GM19455 (cell line): Measurements from ENCODE around the gene ZNF581.

Source experiments
- ATAC-seq: cut with Tn5 transposase; IDR thresholded peaks from one replicate; pipeline ENCODE4 v1.9.1; 2021; ENCODE audit not compliant: unreplicated experiment

ZNF581 gene

DNA sequence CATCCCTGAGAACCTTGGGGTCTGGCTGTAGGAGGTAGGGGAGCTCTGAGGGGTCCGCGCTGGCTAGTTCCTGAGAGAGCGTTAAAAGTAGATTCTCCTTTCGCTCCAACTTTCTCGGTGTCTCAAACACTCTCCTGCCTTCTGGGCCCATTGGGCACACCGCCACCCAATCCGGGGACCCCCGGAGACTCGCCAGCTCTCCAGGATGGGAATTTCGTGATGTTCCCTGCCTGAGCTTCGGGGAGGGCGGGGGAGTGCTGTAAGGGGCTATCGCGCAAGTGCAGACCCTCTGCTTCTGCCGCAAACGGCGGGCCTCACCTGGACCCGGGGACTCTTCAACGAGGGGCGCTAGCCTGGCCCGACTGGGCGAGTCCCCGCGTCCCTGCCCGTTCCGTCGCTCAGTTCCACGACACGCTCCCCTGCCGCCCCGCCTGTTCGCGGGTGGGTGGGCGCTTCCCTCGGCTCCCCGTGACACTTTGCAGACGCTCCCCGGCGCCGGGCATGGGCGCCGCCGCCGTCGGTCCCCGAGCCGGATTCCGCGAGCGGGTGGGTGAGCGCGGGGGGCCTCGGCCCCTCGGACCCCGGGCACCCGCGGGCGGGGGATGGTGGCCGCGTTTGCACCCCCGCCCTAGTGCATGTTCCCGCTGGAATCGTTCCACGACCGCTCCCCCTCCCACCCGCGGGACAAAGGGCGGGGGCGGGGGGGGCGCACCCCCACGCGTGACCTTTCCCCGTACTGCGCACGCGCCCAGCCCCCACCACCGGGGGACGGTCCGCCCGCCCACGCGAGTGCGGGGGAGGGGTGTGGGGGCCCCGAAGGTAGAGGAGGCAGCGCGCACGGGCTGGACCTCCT lies 4.5 kb downstream of the ZNF581 start, which contains the start of gene CCDC106:
CCDC106 (plus strand) TSS at position 481 of the 853 bp plus-strand sequence. CDS start 835 bp downstream, outside the sequence.
- ATAC-seq: no peak

DNA sequence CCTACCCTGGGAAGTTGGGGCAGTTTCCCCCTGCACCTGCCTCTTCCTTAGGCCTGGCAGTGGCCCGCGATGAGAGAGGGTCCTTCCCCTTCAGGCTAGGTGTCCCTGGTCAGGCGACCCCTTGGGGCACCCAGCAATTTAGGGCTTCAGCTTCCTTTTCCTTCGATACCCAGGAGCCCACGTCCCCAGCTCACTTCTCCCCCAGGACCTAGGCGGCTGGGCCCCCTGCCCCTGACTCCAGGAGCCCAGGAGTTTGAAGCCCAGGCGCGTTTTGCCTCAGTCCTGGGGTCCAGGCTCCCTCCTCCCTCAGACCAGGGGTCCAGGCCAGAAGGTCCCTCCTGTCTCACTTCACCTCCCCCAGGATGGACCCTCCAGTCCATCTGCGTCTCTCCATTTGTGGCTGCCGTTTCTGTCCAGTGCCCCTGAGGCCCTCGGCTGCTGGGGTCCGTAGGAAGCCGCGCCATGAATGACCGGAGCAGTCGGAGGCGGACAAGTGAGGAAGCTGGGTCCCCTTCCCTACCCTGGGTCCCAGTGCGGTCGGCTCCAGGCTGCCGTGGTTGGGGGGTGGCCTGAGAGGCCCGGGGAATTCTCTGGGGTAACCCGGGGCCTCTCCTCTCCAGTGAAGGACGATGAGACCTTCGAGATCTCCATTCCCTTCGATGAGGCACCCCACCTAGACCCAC lies 5.3 kb downstream of the ZNF581 start:
- ATAC-seq: no peak

- ATAC-seq: no peak
Observed at GRCh38 chr19:55649268-55650125, 6.0 kb downstream of the ZNF581 start.

GRCh38 chr19:55650126-55650557 lies 6.7 kb downstream of the ZNF581 start:
- ATAC-seq: no peak

GRCh38 chr19:55650602-55651230 lies 7.3 kb downstream of the ZNF581 start:
- no peak for ATAC-seq

- no peak for ATAC-seq
Observed at GRCh38 chr19:55651236-55651635, 7.8 kb downstream of the ZNF581 start.

- ATAC-seq: no peak
Observed at GRCh38 chr19:55652311-55653128, 9.1 kb downstream of the ZNF581 start.

DNA sequence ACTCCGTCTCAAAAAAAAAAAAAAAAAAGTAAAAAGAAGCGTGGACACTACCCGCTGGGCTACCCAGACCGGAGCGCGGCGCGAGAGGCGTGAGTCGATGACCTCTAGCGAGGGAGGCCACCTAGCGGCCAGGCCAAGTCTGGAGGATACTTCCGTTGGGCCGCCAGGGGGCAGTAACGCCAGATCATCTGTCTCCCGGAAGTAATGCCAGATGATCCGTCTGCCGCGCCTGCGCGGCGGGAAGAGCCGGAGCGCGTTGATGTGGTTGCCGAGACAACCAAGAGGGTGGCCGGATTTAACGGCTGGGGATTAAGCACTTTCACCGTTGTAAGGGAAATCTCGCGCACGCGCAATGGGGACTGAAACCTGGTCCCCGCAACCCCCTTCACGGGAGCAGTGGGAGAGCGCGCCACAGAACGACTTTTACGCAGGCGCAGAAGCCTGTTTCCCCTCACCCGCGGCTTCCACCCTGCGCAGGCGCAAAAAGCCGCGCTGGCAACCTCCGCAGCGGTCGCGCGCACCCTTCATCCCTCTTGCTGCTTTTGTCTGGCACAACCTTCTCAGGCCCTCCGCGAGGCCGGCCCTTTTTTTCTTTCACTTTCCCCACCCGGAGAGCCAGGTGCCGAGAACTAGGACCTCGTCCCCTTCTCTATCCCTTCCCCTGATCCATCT lies 10.3 kb downstream of the ZNF581 start:
- peak; percentile 44 for ATAC-seq

DNA sequence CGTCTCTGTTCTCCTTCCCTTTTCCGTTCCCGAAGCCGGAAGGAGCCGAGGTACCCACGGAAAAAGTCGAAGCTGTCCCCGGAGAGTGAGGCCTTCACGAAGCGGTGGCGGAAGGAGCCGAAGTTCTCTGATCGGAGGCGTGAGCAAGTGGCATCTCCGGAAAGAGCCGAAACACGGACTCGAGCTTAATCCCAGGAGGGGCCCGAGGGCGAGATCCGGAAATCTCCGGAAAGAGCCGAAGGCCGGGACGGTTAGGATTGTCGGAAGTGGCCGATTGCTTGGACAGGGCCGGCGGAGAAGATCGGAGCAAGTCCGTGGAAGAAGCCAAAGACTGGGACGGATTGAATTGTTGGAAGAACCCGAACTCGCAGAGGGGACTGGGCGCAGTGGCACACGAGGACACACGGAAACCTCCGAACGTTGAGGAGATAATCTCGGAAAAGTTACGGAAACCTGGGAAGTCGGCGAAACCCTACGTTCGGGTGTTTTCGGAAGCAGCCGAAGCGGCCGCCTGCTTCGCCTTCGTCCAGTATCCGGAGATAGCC lies 10.9 kb downstream of the ZNF581 start:
- peak; percentile 47 for ATAC-seq

- ATAC-seq: peak; percentile 35
Observed at GRCh38 chr19:55654868-55655647, 11.6 kb downstream of the ZNF581 start, which contains the start of gene U2AF2. TSS of gene U2AF2 (plus strand) at chr19:55655035. CDS start at chr19:55655105, 70 bp downstream.

DNA sequence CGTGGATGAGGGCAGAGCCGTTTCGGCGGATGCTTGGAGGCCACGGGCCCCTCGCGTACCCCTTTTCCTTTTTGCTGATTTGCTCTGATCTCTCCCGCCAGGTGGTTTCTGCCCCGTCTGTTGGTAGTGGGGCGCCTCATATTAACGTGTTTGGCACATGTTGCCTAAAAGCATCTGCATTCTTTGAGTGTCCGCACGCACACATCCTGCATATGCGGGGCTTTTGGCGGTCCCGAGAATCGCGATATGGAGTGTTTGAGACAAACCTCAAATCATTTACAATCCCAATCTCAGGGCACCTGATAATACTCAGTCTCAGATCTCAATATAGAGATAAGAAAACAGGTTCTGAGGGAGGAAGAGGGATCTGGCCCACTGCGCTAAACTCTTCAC lies 12.2 kb downstream of the ZNF581 start:
- ATAC-seq: no peak

GRCh38 chr19:55656552-55656951 lies 13.1 kb downstream of the ZNF581 start:
- ATAC-seq: no peak

DNA sequence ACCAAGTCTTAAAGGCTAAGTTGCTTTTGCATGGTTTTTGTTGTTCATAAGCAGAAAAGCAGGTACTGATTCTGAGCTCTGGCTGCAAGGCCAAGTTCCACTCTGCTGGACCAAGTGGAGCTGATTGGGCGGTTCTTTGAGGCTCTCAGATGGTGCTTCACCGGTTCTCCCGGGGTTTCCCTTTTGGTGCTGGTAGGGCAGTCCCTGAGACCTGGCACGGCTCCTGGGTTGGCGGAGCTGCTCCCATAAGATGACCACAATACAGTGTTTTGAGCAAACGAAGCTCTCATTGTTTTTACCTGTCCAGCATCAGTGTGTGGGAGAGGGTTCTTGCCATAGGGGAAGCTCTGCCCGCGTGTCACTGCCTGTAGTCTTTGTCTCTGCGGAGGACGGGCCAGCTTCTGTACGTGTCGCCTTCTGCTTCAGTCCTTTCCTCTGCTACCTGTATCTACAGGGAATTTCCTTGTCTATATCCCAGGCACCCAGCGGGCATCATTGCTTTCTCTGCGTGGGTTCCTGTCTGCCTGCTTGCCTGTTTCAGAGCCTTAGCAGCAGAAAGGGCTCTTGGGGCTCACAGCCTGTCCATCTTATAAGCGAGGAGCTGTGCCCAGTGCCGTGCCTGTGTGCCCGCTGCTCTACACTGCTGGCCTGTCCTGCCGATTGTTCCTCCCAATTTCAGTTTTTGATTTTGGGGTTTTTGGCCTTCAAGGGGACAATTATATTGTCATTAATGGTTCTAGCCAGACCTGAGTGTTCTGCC lies 13.7 kb downstream of the ZNF581 start:
- no peak for ATAC-seq

DNA sequence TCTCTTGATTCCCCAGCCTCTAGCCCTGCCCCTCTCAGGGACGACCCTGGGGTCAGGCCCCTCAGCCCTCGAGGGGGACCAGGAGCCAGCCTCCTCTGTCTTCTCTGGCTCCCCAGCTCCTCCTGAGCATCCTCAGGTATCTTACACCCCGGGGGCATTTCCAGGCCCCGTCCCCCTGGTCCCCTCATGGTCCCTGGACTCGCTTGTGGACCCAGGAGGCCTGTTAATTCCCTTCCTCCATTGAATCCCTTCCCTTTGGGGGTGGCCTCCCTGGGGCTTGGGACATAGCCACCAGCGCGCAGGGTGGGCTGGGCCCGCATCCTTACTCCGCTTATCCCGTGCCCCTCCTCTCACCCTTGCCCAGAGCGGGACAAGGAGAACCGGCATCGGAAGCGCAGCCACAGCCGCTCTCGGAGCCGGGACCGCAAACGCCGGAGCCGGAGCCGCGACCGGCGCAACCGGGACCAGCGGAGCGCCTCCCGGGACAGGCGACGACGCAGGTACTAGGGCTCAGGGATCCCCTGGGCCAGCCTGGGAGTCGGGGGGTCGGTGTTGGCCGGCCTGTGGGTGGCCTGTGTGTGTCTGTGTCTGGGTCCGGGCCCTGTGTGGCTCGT lies 15.5 kb downstream of the ZNF581 start:
- no peak for ATAC-seq

DNA sequence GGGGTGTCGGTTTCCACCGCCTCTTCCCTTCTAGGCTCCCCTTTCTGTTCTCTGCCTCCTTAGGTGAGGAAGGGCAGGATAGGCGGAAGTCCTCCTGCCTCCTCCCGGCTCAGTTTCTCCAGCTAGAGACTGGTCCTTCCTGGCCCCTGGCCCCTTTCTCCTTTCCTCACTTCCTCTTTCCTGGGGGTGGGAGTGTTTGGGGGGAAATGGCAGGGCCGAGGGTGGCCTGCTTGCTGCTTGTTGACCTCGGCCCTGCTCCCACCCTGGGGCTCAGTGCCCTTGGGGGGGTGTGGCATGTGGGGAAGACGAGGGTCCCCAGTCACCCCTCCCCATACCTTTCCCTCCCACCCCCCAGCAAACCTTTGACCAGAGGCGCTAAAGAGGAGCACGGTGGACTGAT lies 16.4 kb downstream of the ZNF581 start:
- ATAC-seq: no peak

- no peak for ATAC-seq
Observed at GRCh38 chr19:55660404-55660803, 17.0 kb downstream of the ZNF581 start.

DNA sequence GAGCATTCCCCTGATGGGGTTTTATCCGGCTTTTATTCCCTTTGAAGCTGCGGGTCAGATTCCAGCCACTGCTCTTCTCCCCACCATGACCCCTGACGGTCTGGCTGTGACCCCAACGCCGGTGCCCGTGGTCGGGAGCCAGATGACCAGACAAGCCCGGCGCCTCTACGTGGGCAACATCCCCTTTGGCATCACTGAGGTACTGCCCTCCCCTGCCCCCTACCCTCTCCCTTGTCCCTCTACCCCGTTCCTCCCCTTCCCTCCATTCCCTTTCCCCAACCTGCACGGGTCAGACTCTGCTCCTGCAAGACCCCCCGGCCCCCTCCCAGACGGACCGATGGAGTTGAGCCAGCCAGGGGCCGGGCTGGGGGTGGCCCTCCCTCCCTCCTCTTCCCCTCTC lies 17.5 kb downstream of the ZNF581 start:
- ATAC-seq: no peak
